GM21786 (cell line): ENCODE results near the gene CYP2J2.
"Not testable (repeated sequence)": the region's sequence is repeated elsewhere in the genome, so short reads cannot be mapped to it uniquely, and the experiment has no call there.

Source experiments
- ATAC-seq: cut with Tn5 transposase; IDR thresholded peaks from one replicate; pipeline ENCODE4 v1.9.1; 2021; ENCODE audit not compliant: unreplicated experiment

The CYP2J2 gene

DNA sequence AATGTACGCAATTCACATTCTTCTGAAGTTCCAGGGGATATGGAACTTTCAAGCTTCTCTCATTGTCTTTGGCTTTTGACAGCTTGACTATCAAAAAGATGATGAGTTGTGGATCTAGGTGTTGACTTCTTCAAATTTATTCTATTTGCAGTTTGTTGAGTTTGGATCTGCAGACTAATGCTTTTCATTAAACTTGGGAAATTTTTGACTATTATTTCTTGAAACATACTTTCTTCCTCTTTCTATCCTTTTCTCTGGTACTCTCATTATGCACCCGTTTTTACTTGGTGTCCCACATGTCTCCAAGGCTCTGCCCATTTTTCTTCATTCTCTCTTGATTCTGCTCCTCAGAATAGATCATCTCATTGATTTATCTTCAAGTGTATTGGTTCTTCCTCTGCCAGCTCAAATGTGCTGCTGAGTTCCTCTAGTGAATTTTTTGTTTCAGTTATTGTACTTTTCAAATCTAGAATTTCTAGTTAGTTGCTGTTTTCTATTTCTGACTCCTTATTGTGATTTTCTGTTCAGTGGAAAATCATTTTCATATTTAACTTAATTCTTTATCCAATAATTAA lies 49.4 kb downstream of the CYP2J2 start:
- no peak for ATAC-seq

DNA sequence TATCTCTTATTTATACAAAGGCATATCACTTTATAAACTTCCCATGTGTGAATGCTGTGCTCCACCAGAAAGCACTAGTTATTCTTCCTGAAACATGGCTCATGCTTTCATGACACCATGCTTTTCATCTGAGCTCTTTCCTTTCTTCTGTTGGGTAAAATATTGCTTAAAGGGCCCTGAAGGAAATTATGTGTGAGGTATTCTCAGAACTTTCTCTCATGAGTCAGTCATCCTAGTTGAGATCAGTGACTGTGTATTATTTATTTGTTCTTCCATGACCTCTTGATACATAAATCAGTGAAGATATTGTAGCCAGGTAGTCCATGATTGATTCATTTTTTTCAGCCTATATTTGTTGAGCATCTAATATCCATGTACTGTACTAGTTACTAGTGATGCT lies 54.8 kb downstream of the CYP2J2 start:
- no peak for ATAC-seq

- ATAC-seq = no peak
These were observed 60.1 kb downstream of the CYP2J2 start for GRCh38 chr1:59866462-59866861.

DNA sequence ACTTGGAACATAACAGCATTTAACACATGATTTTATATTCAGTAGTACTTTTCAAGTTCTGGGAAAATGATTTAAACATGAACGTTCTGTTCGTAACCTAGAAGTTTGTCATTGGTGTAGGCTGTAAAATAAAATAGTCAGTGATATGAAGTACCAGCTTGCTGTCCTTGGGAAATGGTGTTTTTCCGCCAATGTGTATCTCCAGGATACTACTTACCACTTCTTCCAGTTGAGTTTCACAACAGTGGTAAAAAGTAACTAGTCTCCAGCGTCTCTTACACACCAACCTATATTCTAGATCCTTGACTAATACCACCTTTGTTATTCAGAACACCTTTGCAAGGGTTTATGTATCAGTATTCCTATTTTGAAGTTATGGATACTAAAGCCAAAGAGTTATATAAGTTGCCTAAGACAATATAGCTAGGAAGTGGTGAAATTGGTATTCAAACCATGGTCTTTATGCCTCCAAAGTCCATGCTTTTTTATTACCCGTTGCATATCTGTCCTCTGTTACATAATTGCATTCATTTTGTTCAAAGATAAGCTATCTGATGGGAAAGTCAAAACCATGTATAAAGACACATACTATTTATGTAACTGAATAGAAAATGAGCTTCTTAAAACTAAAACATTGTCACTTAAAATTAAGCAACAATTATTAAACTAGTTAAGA lies 68.8 kb downstream of the CYP2J2 start:
- ATAC-seq = no peak

DNA sequence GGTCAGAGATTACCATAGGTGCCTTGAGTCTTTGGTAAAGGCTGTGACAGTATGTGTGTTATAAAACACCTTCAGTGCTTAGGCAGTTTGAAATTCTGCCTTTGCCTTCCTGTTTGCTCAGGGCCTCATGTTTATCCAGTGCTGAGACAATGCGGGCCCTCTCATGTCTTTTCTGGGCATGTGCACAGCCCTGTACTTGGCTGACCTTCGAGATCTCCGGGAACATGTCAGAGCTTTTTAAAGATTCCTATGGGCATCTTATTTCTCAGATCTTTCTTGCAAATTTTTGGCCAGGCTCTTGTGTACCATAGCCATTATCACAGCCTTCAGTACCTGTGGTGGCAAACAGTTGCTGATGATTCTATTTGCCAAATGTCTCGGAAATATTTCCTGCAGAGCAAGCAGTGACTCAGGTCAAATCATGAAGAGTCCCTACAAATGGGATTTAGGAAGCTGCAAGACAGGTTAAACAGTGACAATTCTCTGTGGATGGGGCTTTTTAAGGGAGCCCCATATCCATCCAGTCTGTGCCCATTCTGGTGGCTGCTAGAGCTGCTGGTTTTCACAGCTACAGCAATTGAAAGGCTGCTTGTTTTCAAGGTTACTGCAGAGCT lies 69.7 kb downstream of the CYP2J2 start:
- no peak for ATAC-seq

GRCh38 chr1:59855297-59855696 lies 71.3 kb downstream of the CYP2J2 start:
- not testable (repeated sequence) for ATAC-seq

- no peak for ATAC-seq
These were observed 74.5 kb downstream of the CYP2J2 start for GRCh38 chr1:59852117-59852516.

GRCh38 chr1:59846895-59847282 lies 79.7 kb downstream of the CYP2J2 start:
- ATAC-seq = no peak

GRCh38 chr1:59846209-59846894 lies 80.2 kb downstream of the CYP2J2 start:
- ATAC-seq = no peak

GRCh38 chr1:59845091-59845490 lies 81.5 kb downstream of the CYP2J2 start:
- no peak for ATAC-seq
